Retinal pigment epithelial cell (primary cell): Measurements from ENCODE around the gene MFAP4.
"Not testable (repeated sequence)": the region's sequence is repeated elsewhere in the genome, so short reads cannot be mapped to it uniquely, and the experiment has no call there.

Source experiments
- DNase-seq: peaks from one replicate; pipeline ENCODE4 v3.0.0-alpha.2; 2010; ENCODE audit warnings: low read depth
- H3K4me3 ChIP-seq: 2 replicates; pipeline ENCODE4 v1.5.1; 2011; ENCODE audit warnings: mild to moderate bottlenecking, low read length, control low read depth, moderate library complexity
- TF ChIP-seq, protein P1 (sequence below): conservative IDR thresholded peaks from 2 replicates; pipeline ENCODE4 v1.5.1; 2011; ENCODE audit warnings: low read depth, low read length, control low read depth, inconsistent platforms

The MFAP4 gene

GRCh38 chr17:19360772-19361171 is 26.2 kb downstream of the MFAP4 start:
- DNase-seq = no peak
- TF ChIP-seq, protein P1, sequence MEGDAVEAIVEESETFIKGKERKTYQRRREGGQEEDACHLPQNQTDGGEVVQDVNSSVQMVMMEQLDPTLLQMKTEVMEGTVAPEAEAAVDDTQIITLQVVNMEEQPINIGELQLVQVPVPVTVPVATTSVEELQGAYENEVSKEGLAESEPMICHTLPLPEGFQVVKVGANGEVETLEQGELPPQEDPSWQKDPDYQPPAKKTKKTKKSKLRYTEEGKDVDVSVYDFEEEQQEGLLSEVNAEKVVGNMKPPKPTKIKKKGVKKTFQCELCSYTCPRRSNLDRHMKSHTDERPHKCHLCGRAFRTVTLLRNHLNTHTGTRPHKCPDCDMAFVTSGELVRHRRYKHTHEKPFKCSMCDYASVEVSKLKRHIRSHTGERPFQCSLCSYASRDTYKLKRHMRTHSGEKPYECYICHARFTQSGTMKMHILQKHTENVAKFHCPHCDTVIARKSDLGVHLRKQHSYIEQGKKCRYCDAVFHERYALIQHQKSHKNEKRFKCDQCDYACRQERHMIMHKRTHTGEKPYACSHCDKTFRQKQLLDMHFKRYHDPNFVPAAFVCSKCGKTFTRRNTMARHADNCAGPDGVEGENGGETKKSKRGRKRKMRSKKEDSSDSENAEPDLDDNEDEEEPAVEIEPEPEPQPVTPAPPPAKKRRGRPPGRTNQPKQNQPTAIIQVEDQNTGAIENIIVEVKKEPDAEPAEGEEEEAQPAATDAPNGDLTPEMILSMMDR = no peak
- H3K4me3 ChIP-seq = no peak overlapping the region

DNA sequence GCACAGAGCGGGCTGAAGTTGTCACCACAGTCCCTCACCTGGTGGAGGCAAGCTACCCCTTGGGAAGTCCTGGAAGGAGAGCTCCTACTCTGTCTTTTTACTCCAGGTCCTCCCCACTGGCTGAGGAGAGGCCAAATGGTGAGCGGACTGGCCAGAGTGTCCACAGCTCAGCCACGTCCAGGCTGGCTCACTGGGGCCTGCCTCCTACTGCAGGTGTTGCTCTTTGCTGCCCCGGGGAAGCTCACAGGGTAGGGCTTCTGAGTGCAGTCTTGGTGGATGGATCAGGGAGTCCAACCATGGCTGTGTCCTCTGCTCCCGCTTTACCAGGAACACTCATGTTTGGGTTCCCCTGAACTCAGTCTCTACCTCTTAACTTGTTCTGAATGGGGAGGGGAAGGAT is 27.1 kb downstream of the MFAP4 start:
- TF ChIP-seq, protein P1 = no peak
- no peak for DNase-seq
- no peak overlapping the region for H3K4me3 ChIP-seq

GRCh38 chr17:19359151-19359550 is 27.8 kb downstream of the MFAP4 start:
- TF ChIP-seq, protein P1 = no peak
- H3K4me3 ChIP-seq = no peak overlapping the region
- no peak for DNase-seq

DNA sequence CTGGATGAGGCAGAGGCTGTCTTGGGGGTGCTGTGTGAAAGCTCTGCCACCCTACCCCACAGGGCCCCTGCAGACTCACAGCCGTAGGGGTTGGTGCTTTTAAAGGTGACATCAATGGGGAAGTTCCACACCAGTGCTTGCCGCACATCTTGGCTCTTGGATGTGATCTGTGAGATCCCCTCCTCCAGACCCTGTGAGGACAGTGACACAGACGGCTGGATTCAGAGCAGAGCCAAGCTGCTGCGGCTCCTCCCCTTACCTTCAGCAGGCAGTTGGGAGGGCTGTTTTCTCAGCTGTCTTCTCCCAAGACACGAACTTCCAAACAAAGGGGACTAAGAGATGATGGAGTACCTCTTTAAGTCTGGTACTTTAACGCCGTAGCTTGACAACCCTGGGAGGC is 29.2 kb downstream of the MFAP4 start:
- H3K4me3 ChIP-seq = no peak overlapping the region
- TF ChIP-seq, protein P1 = no peak
- no peak for DNase-seq

- no peak overlapping the region for H3K4me3 ChIP-seq
- no peak for DNase-seq
- TF ChIP-seq, protein P1 = no peak
Observed at GRCh38 chr17:19357351-19357750, 29.6 kb downstream of the MFAP4 start.

DNA sequence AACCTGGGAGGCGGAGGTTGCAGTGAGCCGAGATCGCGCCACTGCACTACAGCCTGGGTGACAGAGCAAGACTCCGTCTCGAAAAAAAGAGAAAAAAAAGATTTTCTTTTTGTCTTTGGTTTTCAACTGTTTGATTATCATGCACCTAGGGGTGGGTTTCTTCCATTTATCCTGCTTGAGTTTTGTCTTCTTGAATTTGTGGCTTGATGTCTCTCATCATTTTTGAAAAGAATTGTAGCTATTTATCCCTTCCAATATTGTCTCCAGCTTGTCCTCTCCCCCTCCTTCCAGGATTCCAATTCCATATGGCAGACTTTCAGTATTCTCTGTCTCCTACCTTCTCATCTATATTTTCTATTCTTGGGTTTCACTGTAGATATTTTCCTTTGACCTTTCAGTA is 32.2 kb downstream of the MFAP4 start:
- DNase-seq = no peak
- H3K4me3 ChIP-seq = no peak overlapping the region
- TF ChIP-seq, protein P1 = no peak

DNA sequence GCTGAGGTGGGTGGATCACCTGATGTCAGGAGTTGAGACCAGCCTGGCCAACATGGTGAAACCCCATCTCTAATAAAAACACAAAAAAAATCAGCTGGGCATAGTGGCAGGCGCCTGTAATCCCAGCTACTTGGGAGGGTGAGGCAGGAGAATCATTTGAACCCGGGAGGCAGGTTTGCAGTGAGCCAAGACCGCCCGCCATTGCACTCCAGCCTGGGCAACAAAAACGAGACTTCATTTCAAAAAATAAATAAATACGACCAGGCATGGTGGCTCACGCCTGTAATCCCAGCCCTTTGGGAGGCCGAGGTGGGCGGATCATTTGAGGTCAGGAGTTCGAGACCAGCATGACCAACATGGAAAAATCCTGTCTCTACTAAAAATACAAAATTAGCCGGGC is 33.6 kb downstream of the MFAP4 start:
- not testable (repeated sequence) for DNase-seq, H3K4me3 ChIP-seq

DNA sequence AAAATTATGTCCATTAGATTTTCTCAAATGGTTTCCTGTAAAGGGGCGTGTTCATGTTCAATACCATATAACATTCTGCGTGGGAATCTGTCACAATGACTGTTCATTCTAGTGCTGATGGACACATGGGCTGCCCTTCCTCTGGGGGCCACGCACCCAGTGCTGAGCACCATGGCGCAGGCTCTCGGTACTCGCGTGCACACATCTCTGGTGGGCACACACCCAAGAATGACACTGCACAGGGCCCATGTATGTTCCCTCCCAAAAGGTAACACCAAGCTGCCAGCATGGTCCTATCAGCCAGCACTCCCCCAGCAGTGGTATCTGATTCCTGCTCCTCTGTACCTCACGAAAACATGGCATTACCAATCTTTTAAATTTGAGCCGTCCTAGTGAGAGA is 38.2 kb downstream of the MFAP4 start:
- TF ChIP-seq, protein P1 = no peak
- no peak overlapping the region for H3K4me3 ChIP-seq
- no peak for DNase-seq
